ENCODE measurements around the gene HAPLN3.

HAPLN3 gene

GRCh38 chr15:88858934-88859333 is 36.4 kb downstream of the HAPLN3 start:
- DNase-seq, result no peak

GRCh38 chr15:88852476-88852875 is 42.9 kb downstream of the HAPLN3 start:
- DNase-seq, result no peak

- DNase-seq, result no peak
Measured at GRCh38 chr15:88849376-88850072, 45.8 kb downstream of the HAPLN3 start.

- no peak for DNase-seq
Measured at GRCh38 chr15:88848203-88848602, 47.1 kb downstream of the HAPLN3 start.

GRCh38 chr15:88847144-88847543 is 48.2 kb downstream of the HAPLN3 start:
- no peak for DNase-seq

- DNase-seq, result no peak
Measured at GRCh38 chr15:88845616-88846015, 49.7 kb downstream of the HAPLN3 start.

GRCh38 chr15:88844749-88845386 is 50.5 kb downstream of the HAPLN3 start:
- no peak for DNase-seq

GRCh38 chr15:88843334-88843733 is 52.0 kb downstream of the HAPLN3 start:
- DNase-seq, result no peak

- DNase-seq, result no peak
Measured at GRCh38 chr15:88842156-88842555, 53.2 kb downstream of the HAPLN3 start.

- no peak for DNase-seq
Measured at GRCh38 chr15:88841236-88841635, 54.1 kb downstream of the HAPLN3 start.

GRCh38 chr15:88839961-88840360 is 55.4 kb downstream of the HAPLN3 start:
- DNase-seq, result no peak

GRCh38 chr15:88839146-88839545 is 56.2 kb downstream of the HAPLN3 start:
- no peak for DNase-seq

GRCh38 chr15:88838667-88839066 is 56.7 kb downstream of the HAPLN3 start:
- DNase-seq, result no peak

- no peak for DNase-seq
Measured at GRCh38 chr15:88835646-88836045, 59.7 kb downstream of the HAPLN3 start.

GRCh38 chr15:88835119-88835518 is 60.2 kb downstream of the HAPLN3 start:
- DNase-seq, result no peak

GRCh38 chr15:88834211-88834812 is 61.0 kb downstream of the HAPLN3 start:
- peak; percentile 79 for DNase-seq

- peak; percentile 47 for DNase-seq
Measured at GRCh38 chr15:88833731-88834100, 61.6 kb downstream of the HAPLN3 start.

GRCh38 chr15:88832820-88833730 is 62.3 kb downstream of the HAPLN3 start:
- no peak for DNase-seq

GRCh38 chr15:88830016-88830415 is 65.3 kb downstream of the HAPLN3 start:
- DNase-seq, result no peak

- DNase-seq, result no peak
Measured at GRCh38 chr15:88828791-88829190, 66.6 kb downstream of the HAPLN3 start.

All from femur (tissue), 1 donor.